Panc1 (cell line): ENCODE data around the gene ARHGAP4. TPM values are rescaled to one million over a fixed set of nuclear protein-coding genes. Genes with fewer than 3 reads are reported as not detected.

Experiments used
- ATAC-seq: fragments of 200-7000 bp; cut with Tn5 transposase; 2 replicates; pipeline ENCODE4 v1.9.1; 2020; ENCODE audit warnings: mild to moderate bottlenecking, moderate library complexity
- BruUV-seq: library from RNA; stranded (reverse); fragments of 400-500 nt; replicated peaks from 2 replicates; lab custom pipeline; 2021; lab: Mats Ljungman, UMichigan
- CTCF ChIA-PET: fragments of 300-600 bp; sonication (Branson Sonifier 250); formaldehyde crosslinking; loops from one replicate; lab custom pipeline; 2022; ENCODE audit warnings: antibody characterized with exemption; lab: Charles Lee
- POLR2A ChIA-PET: fragments of 300-600 bp; sonication (Branson Sonifier 250); formaldehyde crosslinking; loops from one replicate; lab custom pipeline; 2022; ENCODE audit warnings: antibody characterized with exemption; lab: Charles Lee
- DNase-seq: peaks from one replicate; pipeline ENCODE4 v3.0.0-alpha.2; 2010; ENCODE audit warnings: low read depth, low spot score
- H3K27ac ChIP-seq: 2 replicates; pipeline ENCODE4 v1.5.1; 2011; ENCODE audit warnings: mild to moderate bottlenecking, low read length, inconsistent platforms
- H3K27me3 ChIP-seq: fragments of 200-500 bp; sonication (Bioruptor generic); 2 replicates; pipeline ENCODE4 v1.6.0; 2014; ENCODE audit warnings: low read length, inconsistent platforms; ENCODE audit not compliant: control insufficient read depth, insufficient read depth
- H3K36me3 ChIP-seq: fragments of 200-500 bp; sonication (Bioruptor generic); 2 replicates; pipeline ENCODE4 v1.5.1; 2014; ENCODE audit warnings: inconsistent platforms, mild to moderate bottlenecking, low read length, moderate library complexity; ENCODE audit not compliant: control insufficient read depth, insufficient read depth
- H3K4me1 ChIP-seq: 2 replicates; pipeline ENCODE4 v1.5.1; 2011; ENCODE audit warnings: inconsistent platforms, mild to moderate bottlenecking, low read length, moderate library complexity; ENCODE audit not compliant: control insufficient read depth, insufficient read depth
- H3K4me3 ChIP-seq, 2 experiments: 2 replicates each; pipeline ENCODE4 v1.5.1; 2011 to 2012; ENCODE audit warnings: low read depth in 2 of 2, low read length in 2 of 2, mild to moderate bottlenecking in 2 of 2, inconsistent platforms in 1 of 2, moderate library complexity in 1 of 2
- H3K9me3 ChIP-seq: fragments of 200-500 bp; sonication (Bioruptor generic); 2 replicates; pipeline ENCODE4 v1.5.1; 2014; ENCODE audit warnings: low read depth, mild to moderate bottlenecking, inconsistent platforms, low read length, moderate library complexity; ENCODE audit not compliant: control insufficient read depth, insufficient read depth
- POLR2AphosphoS5 ChIP-seq: IDR thresholded peaks from 2 replicates; pipeline ENCODE4 v1.6.1; 2012; ENCODE audit warnings: mild to moderate bottlenecking, low read depth, low read length, moderate library complexity
- SIN3A ChIP-seq: IDR thresholded peaks from 2 replicates; pipeline ENCODE4 v1.6.1; 2012; ENCODE audit warnings: low read depth, mild to moderate bottlenecking, low read length, moderate library complexity, borderline replicate concordance; ENCODE audit not compliant: insufficient read depth
- TCF7L2 ChIP-seq: IDR thresholded peaks from 2 replicates; pipeline ENCODE4 v1.6.1; 2011; ENCODE audit warnings: mild to moderate bottlenecking, low read depth, low read length, inconsistent platforms
- in situ Hi-C: cut with HindIII; loops from 2 replicates; pipeline ENCODE4 v1.10.0; 2016; ENCODE audit warnings: low sequenced_read_pairs, low pct_unique_long_range_greater_than_20kb
- intact Hi-C: fragments of 100-400 bp; cut with micrococcal nuclease; formaldehyde crosslinking; loops from one replicate; pipeline ENCODE4 v1.10.0; 2022; ENCODE audit not compliant: unreplicated experiment
- total RNA-seq: library from RNA; stranded (reverse); gene quantifications from one replicate; pipeline ENCODE4 v1.2.1, GENCODE V29; 2021; ENCODE audit not compliant: unreplicated experiment
- TF ChIP-seq, protein P1 (sequence below), 2 experiments: IDR thresholded peaks; 2 replicates each; pipeline ENCODE4 v1.6.1; 2011 to 2012; ENCODE audit warnings: low read depth in 2 of 2, control low read depth in 1 of 2, low read length in 1 of 2, mild to moderate bottlenecking in 1 of 2, moderate library complexity in 1 of 2; ENCODE audit not compliant: insufficient read depth in 1 of 2
- TF ChIP-seq, protein P2 (sequence below): fragments of 450-650 bp; IDR thresholded peaks from 2 replicates; pipeline ENCODE4 v1.5.1; 2017; ENCODE audit warnings: mild to moderate bottlenecking

ARHGAP4 gene
- total RNA-seq, 1 experiment from 2014 or later: 225 TPM

GRCh38 chrX:153908219-153908860 is 17.7 kb downstream of the ARHGAP4 start:
- TF ChIP-seq, protein P1, sequence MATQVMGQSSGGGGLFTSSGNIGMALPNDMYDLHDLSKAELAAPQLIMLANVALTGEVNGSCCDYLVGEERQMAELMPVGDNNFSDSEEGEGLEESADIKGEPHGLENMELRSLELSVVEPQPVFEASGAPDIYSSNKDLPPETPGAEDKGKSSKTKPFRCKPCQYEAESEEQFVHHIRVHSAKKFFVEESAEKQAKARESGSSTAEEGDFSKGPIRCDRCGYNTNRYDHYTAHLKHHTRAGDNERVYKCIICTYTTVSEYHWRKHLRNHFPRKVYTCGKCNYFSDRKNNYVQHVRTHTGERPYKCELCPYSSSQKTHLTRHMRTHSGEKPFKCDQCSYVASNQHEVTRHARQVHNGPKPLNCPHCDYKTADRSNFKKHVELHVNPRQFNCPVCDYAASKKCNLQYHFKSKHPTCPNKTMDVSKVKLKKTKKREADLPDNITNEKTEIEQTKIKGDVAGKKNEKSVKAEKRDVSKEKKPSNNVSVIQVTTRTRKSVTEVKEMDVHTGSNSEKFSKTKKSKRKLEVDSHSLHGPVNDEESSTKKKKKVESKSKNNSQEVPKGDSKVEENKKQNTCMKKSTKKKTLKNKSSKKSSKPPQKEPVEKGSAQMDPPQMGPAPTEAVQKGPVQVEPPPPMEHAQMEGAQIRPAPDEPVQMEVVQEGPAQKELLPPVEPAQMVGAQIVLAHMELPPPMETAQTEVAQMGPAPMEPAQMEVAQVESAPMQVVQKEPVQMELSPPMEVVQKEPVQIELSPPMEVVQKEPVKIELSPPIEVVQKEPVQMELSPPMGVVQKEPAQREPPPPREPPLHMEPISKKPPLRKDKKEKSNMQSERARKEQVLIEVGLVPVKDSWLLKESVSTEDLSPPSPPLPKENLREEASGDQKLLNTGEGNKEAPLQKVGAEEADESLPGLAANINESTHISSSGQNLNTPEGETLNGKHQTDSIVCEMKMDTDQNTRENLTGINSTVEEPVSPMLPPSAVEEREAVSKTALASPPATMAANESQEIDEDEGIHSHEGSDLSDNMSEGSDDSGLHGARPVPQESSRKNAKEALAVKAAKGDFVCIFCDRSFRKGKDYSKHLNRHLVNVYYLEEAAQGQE (IDR thresholded peaks at IDR 0.05; ENCODE audit: insufficient read depth in 1 of 2, low read depth in 2 of 2, low read length in 1 of 2): no peak
- no peak for TF ChIP-seq SIN3A
- TF ChIP-seq TCF7L2: no peak
- TF ChIP-seq, protein P2, sequence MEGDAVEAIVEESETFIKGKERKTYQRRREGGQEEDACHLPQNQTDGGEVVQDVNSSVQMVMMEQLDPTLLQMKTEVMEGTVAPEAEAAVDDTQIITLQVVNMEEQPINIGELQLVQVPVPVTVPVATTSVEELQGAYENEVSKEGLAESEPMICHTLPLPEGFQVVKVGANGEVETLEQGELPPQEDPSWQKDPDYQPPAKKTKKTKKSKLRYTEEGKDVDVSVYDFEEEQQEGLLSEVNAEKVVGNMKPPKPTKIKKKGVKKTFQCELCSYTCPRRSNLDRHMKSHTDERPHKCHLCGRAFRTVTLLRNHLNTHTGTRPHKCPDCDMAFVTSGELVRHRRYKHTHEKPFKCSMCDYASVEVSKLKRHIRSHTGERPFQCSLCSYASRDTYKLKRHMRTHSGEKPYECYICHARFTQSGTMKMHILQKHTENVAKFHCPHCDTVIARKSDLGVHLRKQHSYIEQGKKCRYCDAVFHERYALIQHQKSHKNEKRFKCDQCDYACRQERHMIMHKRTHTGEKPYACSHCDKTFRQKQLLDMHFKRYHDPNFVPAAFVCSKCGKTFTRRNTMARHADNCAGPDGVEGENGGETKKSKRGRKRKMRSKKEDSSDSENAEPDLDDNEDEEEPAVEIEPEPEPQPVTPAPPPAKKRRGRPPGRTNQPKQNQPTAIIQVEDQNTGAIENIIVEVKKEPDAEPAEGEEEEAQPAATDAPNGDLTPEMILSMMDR: no peak
- no peak for TF ChIP-seq POLR2AphosphoS5
- peak overlapping the region; percentile 39; the same call in 1 of the 2 replicates for H3K27ac ChIP-seq
- no peaks in the 10 kb centered on the region for H3K36me3 ChIP-seq
- intact Hi-C loops (no loop called here), in situ Hi-C loops (no loop called here)
- no peaks in the 10 kb centered on the region for H3K9me3 ChIP-seq
- H3K4me3 ChIP-seq: no peak overlapping the region
- peaks cover 24% of the 10 kb centered on the region for H3K4me1 ChIP-seq
- DNase-seq (no peak), ATAC-seq (no peak)
- CTCF ChIA-PET: interaction anchor here (0.7 to 3.1 kb wide), 3 partner anchors 14 to 39 kb away, joined by 3 to 24 read pairs (median 8); no protein-coding TSS in a partner anchor
- BruUV-seq: no TSS peak
- POLR2A ChIA-PET: interaction anchor here (0.6 kb wide), 1 partner anchor 8 kb away, joined by 4 read pairs; no protein-coding TSS in a partner anchor
- no peaks in the 10 kb centered on the region for H3K27me3 ChIP-seq

DNA sequence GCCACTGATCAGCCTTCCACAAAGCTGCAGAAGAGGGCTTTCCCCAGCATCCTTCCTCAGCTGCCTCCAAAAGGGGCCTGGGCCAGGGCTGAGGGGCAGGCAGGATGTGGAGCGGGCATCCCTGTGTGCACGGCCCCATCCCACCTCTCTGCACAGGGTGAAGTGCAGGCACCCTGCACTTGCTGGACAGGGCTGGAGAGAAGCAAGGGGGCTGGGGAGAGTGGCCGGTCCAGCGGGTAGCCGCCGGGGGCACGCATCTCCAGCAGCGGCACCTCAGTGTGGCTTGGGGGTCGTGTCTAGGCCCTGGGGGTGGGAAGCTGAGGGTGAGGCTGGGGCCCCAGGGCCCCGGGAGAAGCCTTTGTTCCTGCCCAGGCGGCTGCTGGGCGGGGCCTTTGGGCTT is 18.6 kb downstream of the ARHGAP4 start:
- in situ Hi-C loops: no loop called here
- POLR2A ChIA-PET: no interaction called here

More for the DNA sequence above, 18.6 kb downstream of the ARHGAP4 start:
- BruUV-seq: no TSS peak
- TF ChIP-seq, protein P2: no peak
- no peak for DNase-seq
- CTCF ChIA-PET: interaction anchor here (0.9 to 1.0 kb wide), 2 partner anchors 13 to 16 kb away, joined by 3 read pairs; no protein-coding TSS in a partner anchor
- no peaks in the 10 kb centered on the region for H3K36me3 ChIP-seq
- H3K4me3 ChIP-seq: no peak overlapping the region
- intact Hi-C loops: no loop called here
- H3K27me3 ChIP-seq: no peaks in the 10 kb centered on the region
- no peaks in the 10 kb centered on the region for H3K9me3 ChIP-seq
- no peak overlapping the region; the same call in 1 of the 2 replicates for H3K27ac ChIP-seq
- no peak for ATAC-seq
- peaks cover 33% of the 10 kb centered on the region for H3K4me1 ChIP-seq
